HCT116 (cell line): ENCODE results near the gene ALX4.

Source experiments
- SIN3A ChIP-seq: IDR thresholded peaks from 2 replicates; pipeline ENCODE4 v1.6.1; 2012; ENCODE audit warnings: low read depth
- SRF ChIP-seq: IDR thresholded peaks from 2 replicates; pipeline ENCODE4 v1.6.1; 2012; ENCODE audit warnings: low read depth
- TF ChIP-seq, protein P1 (sequence below), 3 experiments: fragments of 200-600 bp in 1 of 3; sonication (generic) in 1 of 3; IDR thresholded peaks in 2 of 3; conservative IDR thresholded peaks in 1 of 3; 2 replicates each; pipeline ENCODE4 v1.5.1; 2012 to 2017; ENCODE audit warnings: low read depth in 2 of 3, low read length in 2 of 3, antibody characterized with exemption in 1 of 3, borderline replicate concordance in 1 of 3, control low read depth in 1 of 3, mild to moderate bottlenecking in 1 of 3, mixed read lengths in 1 of 3, mixed run types in 1 of 3, moderate library complexity in 1 of 3; ENCODE audit not compliant: insufficient read depth in 1 of 3

- TF ChIP-seq, protein P1, sequence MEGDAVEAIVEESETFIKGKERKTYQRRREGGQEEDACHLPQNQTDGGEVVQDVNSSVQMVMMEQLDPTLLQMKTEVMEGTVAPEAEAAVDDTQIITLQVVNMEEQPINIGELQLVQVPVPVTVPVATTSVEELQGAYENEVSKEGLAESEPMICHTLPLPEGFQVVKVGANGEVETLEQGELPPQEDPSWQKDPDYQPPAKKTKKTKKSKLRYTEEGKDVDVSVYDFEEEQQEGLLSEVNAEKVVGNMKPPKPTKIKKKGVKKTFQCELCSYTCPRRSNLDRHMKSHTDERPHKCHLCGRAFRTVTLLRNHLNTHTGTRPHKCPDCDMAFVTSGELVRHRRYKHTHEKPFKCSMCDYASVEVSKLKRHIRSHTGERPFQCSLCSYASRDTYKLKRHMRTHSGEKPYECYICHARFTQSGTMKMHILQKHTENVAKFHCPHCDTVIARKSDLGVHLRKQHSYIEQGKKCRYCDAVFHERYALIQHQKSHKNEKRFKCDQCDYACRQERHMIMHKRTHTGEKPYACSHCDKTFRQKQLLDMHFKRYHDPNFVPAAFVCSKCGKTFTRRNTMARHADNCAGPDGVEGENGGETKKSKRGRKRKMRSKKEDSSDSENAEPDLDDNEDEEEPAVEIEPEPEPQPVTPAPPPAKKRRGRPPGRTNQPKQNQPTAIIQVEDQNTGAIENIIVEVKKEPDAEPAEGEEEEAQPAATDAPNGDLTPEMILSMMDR (IDR thresholded peaks at IDR 0.05 in 2 of 3, conservative IDR thresholded peaks at IDR 0.05 in 1 of 3; ENCODE audit: borderline replicate concordance in 1 of 3, insufficient read depth in 1 of 3, low read depth in 2 of 3, low read length in 2 of 3), result peak; percentile 85 to 96 (median 95)
- TF ChIP-seq SRF (no peak), SIN3A (no peak)
Observed at GRCh38 chr11:44286268-44286880, 23.6 kb downstream of the ALX4 start.
